Testis (tissue), 2 donors: ENCODE results near the gene ATXN7L1.

Source experiments
- POLR2A ChIP-seq: fragments of 450-650 bp; IDR thresholded peaks from one replicate; pipeline ENCODE4 v1.6.1; 2017; ENCODE audit warnings: antibody characterized with exemption, mild to moderate bottlenecking, moderate library complexity
- TF ChIP-seq, protein P1 (sequence below), 3 experiments: fragments of 450-650 bp in 2 of 3; fragments of 200-600 bp in 1 of 3; sonication (generic) in 1 of 3; IDR thresholded peaks; one replicate each; pipeline ENCODE4 v1.5.1; 2016 to 2019; ENCODE audit warnings: antibody characterized with exemption in 3 of 3, mild to moderate bottlenecking in 2 of 3, moderate library complexity in 1 of 3

DNA sequence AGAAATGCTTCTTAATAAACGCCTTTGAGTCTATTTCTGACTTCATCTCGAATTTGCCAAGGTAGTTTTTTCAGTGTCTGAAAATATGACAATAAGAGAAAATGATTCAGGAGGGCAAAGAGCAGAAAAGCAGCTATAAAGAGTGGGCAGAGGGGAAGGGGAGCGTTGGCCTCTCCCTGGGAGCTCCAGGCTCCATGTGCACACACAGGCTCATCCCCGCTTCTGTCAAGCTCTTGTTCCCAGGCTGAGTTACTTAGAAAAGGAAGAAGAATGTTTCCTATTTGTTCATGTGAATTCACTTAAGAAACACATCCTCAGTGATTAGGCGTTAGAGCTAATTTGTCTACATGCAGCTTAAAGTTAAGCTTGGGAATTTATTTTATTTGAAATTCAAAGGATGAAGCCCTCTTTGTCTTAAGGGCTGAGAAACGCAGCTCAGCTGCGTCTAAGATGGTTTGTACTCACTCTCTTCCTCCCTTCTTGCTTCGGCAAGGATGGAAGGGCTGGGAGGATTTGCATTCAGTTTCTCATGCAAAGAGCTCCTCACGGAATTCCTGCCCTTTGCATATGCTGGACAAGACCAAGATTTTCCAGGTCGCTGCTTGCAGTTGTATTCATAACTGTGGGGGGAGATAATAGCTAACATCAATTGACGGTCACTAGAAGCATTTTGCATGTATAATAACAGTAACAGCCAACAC is 29.0 kb upstream of the ATXN7L1 start:
- TF ChIP-seq, protein P1, sequence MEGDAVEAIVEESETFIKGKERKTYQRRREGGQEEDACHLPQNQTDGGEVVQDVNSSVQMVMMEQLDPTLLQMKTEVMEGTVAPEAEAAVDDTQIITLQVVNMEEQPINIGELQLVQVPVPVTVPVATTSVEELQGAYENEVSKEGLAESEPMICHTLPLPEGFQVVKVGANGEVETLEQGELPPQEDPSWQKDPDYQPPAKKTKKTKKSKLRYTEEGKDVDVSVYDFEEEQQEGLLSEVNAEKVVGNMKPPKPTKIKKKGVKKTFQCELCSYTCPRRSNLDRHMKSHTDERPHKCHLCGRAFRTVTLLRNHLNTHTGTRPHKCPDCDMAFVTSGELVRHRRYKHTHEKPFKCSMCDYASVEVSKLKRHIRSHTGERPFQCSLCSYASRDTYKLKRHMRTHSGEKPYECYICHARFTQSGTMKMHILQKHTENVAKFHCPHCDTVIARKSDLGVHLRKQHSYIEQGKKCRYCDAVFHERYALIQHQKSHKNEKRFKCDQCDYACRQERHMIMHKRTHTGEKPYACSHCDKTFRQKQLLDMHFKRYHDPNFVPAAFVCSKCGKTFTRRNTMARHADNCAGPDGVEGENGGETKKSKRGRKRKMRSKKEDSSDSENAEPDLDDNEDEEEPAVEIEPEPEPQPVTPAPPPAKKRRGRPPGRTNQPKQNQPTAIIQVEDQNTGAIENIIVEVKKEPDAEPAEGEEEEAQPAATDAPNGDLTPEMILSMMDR (IDR thresholded peaks at IDR 0.05) = no peak
- no peak for TF ChIP-seq POLR2A
